NAMALWA (cell line): ENCODE results near the gene RNASE7.
"Not testable (repeated sequence)": the region's sequence is repeated elsewhere in the genome, so short reads cannot be mapped to it uniquely, and the experiment has no call there.

ENCODE experiments used
- DNase-seq: peaks from one replicate; pipeline ENCODE4 v3.0.0-alpha.2; 2015; ENCODE audit warnings: low spot score

The RNASE7 gene, protein sequence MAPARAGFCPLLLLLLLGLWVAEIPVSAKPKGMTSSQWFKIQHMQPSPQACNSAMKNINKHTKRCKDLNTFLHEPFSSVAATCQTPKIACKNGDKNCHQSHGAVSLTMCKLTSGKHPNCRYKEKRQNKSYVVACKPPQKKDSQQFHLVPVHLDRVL

GRCh38 chr14:21041676-21042433 lies at the start of gene RNASE7:
RNASE7 (plus strand) TSS chr14:21042362; CDS start chr14:21042993, 631 bp downstream.
- DNase-seq, result no peak

DNA sequence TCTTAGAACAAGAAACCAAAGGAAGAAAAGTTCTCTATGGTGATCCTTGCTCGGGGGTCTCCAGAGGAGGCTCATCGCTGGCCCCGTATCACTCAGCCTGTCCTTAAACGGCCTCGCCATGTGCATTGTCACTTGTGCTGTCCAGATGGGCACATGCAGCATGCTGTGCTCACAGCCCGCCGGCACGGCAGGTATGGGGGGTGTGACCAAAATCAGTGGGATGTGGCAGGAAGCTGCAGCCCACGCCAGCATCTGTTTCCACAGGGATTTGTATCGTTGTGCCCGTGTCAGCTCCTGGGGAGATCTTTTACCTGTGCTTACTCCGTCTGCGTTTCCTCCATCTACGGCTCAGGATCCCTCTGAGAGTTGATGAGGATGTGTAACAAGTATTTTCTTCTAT lies 45.6 kb upstream of the RNASE7 start:
- no peak for DNase-seq

GRCh38 chr14:20997115-20997514 lies 45.0 kb upstream of the RNASE7 start:
- no peak for DNase-seq

- no peak for DNase-seq
These were observed 44.6 kb upstream of the RNASE7 start for GRCh38 chr14:20997564-20997963.

DNA sequence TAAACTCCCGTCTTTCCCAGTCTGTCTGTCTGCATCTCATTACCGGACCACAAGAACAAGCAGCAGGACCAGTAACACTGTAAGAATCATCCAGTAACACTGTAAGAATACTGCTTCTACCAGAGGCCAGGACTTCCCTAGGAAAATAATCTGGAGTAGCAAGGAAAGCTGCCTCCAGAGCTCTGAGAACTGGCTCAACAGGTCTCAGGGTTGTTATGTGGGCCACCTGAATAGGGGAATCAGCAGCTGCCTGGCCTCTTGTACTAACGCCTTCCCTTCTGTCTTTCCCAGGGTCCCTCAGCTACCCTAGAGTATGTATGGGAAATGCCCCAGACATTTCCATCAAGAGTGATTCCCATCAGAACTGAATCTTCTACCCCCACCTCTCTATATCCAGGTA lies 44.0 kb upstream of the RNASE7 start:
- no peak for DNase-seq

DNA sequence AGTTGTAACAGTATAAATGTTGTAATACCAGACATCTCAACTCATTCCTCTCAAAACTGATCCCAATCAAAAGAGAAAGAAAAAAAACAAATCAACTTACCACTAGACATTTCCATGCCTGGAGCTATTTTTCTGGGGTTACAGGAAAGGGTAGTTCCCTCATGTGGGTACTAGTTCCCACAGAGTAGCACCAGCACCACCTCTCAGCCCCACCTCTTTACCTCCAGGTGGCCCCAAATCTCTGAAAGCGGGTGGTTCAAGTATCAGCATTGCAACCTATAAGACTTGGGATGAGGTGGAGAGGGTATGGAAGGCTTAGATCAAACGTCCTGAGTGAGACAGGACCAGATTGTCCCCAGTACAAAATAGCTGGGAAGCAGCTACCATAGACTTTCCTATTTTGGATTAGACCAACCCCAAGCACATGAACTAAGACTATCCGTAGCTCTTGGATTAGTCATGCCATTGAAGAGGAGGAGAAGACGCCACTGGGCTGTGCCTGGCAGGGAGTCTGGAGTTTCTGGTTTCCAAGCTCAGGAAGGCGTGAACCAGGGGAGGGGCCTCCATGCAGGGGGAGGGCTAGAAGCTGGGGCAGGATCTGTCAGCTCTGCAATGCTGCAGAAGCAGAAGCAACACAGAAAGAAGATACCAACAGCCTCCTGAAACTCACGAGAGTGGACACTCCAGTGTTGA lies 43.3 kb upstream of the RNASE7 start, which contains the start of gene SLC39A2:
Gene SLC39A2, plus strand, starts transcription at position 620 of the 693 bp plus-strand sequence. CDS start 154 bp downstream, outside the sequence.
- no peak for DNase-seq

GRCh38 chr14:20999591-20999990 lies 42.6 kb upstream of the RNASE7 start:
- no peak for DNase-seq

DNA sequence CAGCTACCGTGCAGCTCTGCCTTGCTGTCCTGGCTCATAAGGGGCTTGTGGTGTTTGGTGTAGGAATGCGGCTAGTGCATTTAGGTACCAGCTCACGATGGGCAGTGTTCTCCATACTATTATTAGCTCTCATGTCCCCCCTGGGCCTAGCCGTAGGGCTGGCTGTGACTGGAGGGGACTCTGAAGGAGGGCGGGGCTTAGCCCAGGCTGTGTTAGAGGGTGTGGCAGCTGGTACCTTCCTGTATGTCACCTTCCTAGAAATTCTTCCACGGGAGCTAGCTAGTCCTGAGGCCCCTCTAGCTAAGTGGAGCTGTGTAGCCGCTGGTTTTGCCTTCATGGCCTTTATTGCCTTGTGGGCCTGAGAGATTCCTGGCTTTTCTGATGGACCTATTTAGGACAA lies 40.9 kb upstream of the RNASE7 start:
- no peak for DNase-seq

DNA sequence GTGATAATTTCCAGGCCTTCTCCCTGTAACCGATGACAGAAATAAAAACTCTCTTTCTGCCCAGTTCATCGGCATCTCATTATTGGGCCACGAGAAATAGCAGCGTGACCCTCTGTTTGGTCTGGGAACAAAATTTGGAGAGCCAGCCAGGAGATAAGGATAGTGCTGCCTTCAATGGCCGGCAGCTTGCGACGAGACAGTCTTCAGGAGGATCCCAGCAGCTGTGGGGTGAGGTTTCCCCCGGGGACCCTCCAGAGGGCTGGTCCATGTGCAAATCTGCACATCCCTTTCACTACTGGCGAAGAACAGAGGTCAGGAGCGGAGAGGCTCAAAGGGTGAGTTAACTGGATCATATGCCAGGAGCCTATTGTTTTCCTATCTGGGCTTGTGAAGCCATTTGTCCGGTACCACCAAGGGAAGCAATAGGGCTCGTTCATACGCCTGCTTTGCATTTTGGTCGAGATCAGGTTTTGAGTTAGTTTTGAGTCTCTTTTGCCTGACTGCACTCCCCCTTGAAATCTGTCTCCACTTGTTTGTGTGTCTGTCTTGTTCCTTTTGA lies 38.3 kb upstream of the RNASE7 start:
- DNase-seq, result no peak

GRCh38 chr14:21009721-21010120 lies 32.4 kb upstream of the RNASE7 start:
- DNase-seq, result not testable (repeated sequence)

GRCh38 chr14:21011136-21011535 lies 31.0 kb upstream of the RNASE7 start:
- no peak for DNase-seq

DNA sequence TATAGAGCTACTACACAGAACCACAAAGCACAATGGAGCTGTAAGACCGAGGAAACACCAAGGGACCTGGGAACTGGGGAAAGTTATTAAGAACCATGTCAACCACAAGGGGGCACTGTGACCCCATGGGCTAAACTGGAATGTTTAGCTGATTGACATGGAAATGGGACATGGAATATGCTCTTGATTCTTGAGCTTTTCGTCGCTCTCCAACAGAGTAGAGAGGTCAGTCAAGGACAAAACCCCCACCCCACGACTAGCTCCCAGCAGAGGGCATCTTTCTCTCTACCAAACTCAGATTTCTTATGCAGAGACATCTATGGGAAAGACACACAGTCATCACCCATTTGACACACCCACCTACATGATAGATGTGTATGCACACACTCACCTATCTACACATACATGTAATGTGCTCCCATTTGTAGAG lies 27.4 kb upstream of the RNASE7 start:
- peak; percentile 78 for DNase-seq

- no peak for DNase-seq
These were observed 26.9 kb upstream of the RNASE7 start for GRCh38 chr14:21015312-21015711.

DNA sequence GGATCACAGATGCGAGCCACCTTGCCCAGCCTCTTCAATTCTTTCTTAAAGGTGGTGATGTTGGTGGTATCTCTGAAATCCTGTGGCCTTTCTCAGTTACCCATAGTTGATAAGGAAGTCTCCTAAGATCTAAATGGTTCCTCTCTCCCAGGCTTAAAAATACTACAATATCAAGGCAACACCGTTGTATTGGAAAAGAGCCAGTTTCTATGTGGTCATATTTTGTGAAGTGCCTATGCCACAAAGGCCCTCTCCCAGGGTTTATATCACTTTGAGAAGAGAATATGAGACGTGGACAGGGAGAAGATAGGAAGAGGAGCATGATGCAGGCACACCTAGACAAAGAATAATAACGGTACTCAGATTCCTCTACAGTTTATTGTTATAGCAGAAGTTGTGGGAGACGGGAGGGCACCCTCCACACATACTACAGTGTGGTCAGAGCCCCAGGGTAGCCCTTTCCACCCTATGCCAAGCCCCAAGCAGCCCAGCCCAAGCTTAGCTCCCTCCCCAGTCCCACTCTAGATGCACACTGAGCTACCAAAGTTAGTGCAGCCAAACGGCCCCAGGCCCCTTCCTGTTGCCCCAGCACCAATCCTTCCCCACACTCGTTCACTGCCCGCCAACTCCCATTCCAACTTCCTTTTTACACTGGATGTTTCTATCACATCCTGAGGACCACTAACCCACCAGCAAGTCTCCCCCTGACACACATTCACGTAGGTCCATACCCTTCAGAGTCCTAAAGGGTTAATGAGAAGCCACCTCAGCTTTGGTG lies 25.6 kb upstream of the RNASE7 start:
- no peak for DNase-seq

GRCh38 chr14:21017528-21018245 lies 24.5 kb upstream of the RNASE7 start:
- no peak for DNase-seq

GRCh38 chr14:21018286-21018685 lies 23.9 kb upstream of the RNASE7 start:
- no peak for DNase-seq

- DNase-seq, result no peak
These were observed 23.4 kb upstream of the RNASE7 start for GRCh38 chr14:21018781-21019180.

DNA sequence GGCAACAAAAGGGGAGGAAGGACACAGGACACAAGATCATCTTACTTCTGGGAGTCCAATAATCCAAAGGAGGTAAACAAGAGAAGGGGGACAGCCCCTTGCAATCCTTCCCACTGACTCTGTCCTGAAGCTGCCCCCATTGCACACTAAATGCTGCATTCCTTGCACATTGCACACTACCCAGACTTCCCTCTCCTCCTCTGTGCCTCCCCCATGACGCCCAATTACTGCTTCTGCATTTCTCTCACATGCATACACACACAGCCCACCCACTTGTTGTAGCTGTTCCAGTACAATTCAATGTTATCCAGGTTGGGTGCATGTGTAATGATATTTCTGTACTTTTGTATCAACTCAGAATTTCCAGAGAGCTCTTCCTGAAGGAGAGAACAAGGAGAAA lies 22.8 kb upstream of the RNASE7 start:
- no peak for DNase-seq

- no peak for DNase-seq
These were observed 21.1 kb upstream of the RNASE7 start for GRCh38 chr14:21020977-21021545.

DNA sequence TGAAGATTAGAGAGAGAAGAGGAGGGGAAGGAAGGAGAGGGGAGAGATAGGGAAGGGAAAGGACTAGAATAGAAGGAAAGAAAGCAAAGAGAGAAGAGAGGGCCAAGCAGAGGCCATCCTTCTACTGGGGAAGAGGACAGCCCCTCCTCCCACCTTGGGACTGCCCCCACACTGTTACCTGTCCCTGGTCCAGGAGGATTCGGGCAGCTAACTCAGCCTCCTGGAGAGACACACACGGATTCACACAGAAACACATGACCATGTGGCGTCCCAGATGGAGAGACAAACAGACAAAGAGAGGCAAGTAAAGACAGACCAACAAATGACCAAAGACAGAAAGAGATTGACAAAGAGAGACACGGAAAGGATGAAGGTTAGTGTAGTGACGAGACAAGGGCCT lies 19.5 kb upstream of the RNASE7 start:
- DNase-seq, result no peak

DNA sequence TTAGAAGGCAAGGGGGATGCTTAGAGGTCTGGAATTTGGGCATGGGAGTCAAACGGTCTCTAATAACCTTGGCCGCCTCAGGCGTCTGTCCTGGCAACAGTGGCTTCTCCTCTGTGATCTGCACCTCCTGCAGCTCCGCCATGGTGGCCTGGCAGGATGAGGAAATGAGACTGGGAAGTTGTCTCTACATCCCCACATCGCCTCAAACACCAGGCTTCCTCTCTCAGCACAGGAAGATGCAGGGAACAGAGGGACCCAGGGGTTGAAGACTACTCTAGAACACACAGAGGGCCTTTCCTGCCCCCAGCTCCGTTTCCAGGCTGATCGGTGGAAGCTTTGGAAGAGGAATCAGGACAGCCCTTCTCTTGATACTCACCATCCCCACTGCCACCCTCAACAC lies 19.0 kb upstream of the RNASE7 start:
- no peak for DNase-seq
